ENCODE data around the gene LRRC8C. TPM values are rescaled to one million over a fixed set of nuclear protein-coding genes. Genes with fewer than 3 reads are reported as not detected.

Gene LRRC8C
- total and polyA plus RNA-seq, 10 of the 15 experiments (the other 5 are each of a cell fraction or from before 2014, with no cell fraction given) = 2.3 to 16.3 (median 10.8) TPM

DNA sequence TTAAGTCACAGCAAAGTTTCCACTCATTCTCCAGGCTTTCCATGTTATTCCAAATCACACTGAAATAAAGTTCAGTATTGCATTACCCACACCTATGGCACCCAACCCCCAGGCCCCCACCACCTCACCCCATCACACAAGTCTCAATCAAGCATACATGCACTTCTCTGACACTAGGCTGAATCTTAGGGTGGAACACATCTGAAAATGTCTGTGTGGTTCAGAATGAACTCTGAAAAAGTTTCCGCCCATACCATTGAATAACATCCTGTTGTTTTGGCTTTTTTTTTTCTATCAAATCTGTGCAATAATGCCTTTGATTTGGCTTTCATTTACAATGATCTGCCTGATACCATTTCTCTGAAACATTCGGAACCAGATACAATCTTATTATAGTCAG, 25.8 kb upstream of the LRRC8C start:
- Histone ChIP-seq H2AFZ (ENCODE audit: control insufficient read depth, low read depth, low read length) (no peak overlapping the region), H3K36me3 (ENCODE audit: control insufficient read depth in 2 of 2, insufficient read depth in 2 of 2, low read length in 1 of 2) (no peaks in the 10 kb centered on the region), H3K9me3 (replicated peaks; ENCODE audit: control insufficient read depth, insufficient read depth, low read length) (no peaks in the 10 kb centered on the region; the same call in 2 of the 3 replicates), H3K27ac (ENCODE audit: control insufficient read depth, insufficient read depth) (no peak overlapping the region), H3K9ac (ENCODE audit: control insufficient read depth, insufficient read depth, low read length) (no peak overlapping the region), H3K27me3 (replicated peaks in 1 of 2; ENCODE audit: control insufficient read depth in 2 of 2, insufficient read depth in 2 of 2, low read length in 1 of 2) (no peaks in the 10 kb centered on the region; a peak in 1 of 4 replicates), H3K4me1 (ENCODE audit: control insufficient read depth, insufficient read depth, low read length) (peaks cover 23% of the 10 kb centered on the region), H4K20me1 (ENCODE audit: control insufficient read depth, insufficient read depth) (no peaks in the 10 kb centered on the region), H3K4me2 (ENCODE audit: control insufficient read depth, insufficient read depth) (no peak overlapping the region), H3K79me2 (ENCODE audit: control insufficient read depth, insufficient read depth, low read length) (no peaks in the 10 kb centered on the region), H3K4me3 (no peak overlapping the region)
- SMC1A ChIA-PET (ENCODE audit: uncharacterized antibody, unreplicated experiment) = interaction anchor here (0.8 to 13.0 kb wide), 2 partner anchors 87 to 155 kb away, joined by 3 to 124 read pairs; no protein-coding TSS in a partner anchor
- no TSS peak for BruUV-seq (replicated peaks)
- POLR2A ChIA-PET = no interaction called here
- no peak for FAIRE-seq
- 90% methylated on average over 2 of the region's 2 CpGs for WGBS (ENCODE audit: insufficient coverage, insufficient replicate concordance, low lambda C conversion rate, missing lambda C conversion rate)
- ATAC-seq = no peak
- no peak for DNase-seq (ENCODE audit: low read depth, low spot score)
- RAD21 ChIA-PET (ENCODE audit: unreplicated experiment) = interaction anchor here (1.4 kb wide), 1 partner anchor 161 kb away, joined by 3 read pairs; no protein-coding TSS in a partner anchor
- TF ChIP-seq BACH1 (IDR thresholded peaks at IDR 0.05; ENCODE audit: borderline replicate concordance) (no peak), POLR2AphosphoS2 (IDR thresholded peaks at IDR 0.05; ENCODE audit: low read depth, low read length) (no peak), FOS (IDR thresholded peaks at IDR 0.05; ENCODE audit: borderline replicate concordance, extremely low read depth, insufficient read length) (no peak), EZH2 (IDR thresholded peaks at IDR 0.05; ENCODE audit: borderline replicate concordance, control insufficient read depth, low read depth, low read length) (no peak), POLR2AphosphoS5 (IDR thresholded peaks at IDR 0.05; ENCODE audit: low read length) (no peak), MXI1 (IDR thresholded peaks at IDR 0.05; ENCODE audit: low read depth, low read length) (no peak), SREBF2 (IDR thresholded peaks at IDR 0.05; ENCODE audit: low read length) (no peak), GABPA (IDR thresholded peaks at IDR 0.05; ENCODE audit: low read depth) (no peak)
- TF ChIP-seq, protein P1, sequence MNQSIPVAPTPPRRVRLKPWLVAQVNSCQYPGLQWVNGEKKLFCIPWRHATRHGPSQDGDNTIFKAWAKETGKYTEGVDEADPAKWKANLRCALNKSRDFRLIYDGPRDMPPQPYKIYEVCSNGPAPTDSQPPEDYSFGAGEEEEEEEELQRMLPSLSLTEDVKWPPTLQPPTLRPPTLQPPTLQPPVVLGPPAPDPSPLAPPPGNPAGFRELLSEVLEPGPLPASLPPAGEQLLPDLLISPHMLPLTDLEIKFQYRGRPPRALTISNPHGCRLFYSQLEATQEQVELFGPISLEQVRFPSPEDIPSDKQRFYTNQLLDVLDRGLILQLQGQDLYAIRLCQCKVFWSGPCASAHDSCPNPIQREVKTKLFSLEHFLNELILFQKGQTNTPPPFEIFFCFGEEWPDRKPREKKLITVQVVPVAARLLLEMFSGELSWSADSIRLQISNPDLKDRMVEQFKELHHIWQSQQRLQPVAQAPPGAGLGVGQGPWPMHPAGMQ (IDR thresholded peaks at IDR 0.05; ENCODE audit: borderline replicate concordance) = no peak
- TF ChIP-seq, protein P2, sequence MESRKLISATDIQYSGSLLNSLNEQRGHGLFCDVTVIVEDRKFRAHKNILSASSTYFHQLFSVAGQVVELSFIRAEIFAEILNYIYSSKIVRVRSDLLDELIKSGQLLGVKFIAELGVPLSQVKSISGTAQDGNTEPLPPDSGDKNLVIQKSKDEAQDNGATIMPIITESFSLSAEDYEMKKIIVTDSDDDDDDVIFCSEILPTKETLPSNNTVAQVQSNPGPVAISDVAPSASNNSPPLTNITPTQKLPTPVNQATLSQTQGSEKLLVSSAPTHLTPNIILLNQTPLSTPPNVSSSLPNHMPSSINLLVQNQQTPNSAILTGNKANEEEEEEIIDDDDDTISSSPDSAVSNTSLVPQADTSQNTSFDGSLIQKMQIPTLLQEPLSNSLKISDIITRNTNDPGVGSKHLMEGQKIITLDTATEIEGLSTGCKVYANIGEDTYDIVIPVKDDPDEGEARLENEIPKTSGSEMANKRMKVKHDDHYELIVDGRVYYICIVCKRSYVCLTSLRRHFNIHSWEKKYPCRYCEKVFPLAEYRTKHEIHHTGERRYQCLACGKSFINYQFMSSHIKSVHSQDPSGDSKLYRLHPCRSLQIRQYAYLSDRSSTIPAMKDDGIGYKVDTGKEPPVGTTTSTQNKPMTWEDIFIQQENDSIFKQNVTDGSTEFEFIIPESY (IDR thresholded peaks at IDR 0.05) = no peak
- in situ Hi-C loops (cut with MboI) (no loop called here), intact Hi-C loops (cut with micrococcal nuclease; ENCODE audit: unreplicated experiment) (no loop called here)
- CTCF ChIA-PET = interaction anchor here (0.7 to 2.8 kb wide), 2 partner anchors 123 to 125 kb away, joined by 3 to 8 read pairs; no protein-coding TSS in a partner anchor
